ENCODE measurements around the gene TPCN1.

GRCh38 chr12:113197518-113198077 is 23.7 kb upstream of the TPCN1 start:
- TF ChIP-seq, protein P1, sequence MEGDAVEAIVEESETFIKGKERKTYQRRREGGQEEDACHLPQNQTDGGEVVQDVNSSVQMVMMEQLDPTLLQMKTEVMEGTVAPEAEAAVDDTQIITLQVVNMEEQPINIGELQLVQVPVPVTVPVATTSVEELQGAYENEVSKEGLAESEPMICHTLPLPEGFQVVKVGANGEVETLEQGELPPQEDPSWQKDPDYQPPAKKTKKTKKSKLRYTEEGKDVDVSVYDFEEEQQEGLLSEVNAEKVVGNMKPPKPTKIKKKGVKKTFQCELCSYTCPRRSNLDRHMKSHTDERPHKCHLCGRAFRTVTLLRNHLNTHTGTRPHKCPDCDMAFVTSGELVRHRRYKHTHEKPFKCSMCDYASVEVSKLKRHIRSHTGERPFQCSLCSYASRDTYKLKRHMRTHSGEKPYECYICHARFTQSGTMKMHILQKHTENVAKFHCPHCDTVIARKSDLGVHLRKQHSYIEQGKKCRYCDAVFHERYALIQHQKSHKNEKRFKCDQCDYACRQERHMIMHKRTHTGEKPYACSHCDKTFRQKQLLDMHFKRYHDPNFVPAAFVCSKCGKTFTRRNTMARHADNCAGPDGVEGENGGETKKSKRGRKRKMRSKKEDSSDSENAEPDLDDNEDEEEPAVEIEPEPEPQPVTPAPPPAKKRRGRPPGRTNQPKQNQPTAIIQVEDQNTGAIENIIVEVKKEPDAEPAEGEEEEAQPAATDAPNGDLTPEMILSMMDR (IDR thresholded peaks at IDR 0.05; ENCODE audit: insufficient read depth, low read length, poor library complexity, severe bottlenecking), result no peak
- TF ChIP-seq EZH2phosphoT487 (conservative IDR thresholded peaks at IDR 0.05; ENCODE audit: low read length), result no peak
